ENCODE measurements around the gene CSMD2.

CSMD2 gene

DNA sequence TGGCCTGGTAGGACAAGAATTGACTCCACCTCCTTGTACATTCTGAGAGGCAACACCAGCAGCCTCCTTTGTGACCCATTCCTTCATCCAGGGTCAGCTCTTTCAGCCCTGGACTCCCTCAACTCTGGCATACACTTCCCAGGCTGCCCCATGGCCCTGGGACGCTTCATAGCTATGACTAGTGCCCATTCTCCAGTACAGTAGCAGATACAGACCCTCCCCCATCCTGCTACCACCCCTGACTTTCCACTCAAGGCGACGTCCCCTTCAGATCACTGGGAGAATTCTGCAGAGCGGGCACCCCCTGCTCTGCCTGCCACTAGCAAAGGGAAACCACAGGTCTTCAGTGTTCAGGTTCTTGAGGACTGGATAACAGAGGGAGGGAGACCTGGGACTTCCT is 400.9 kb downstream of the CSMD2 start:
- H2AK5ac ChIP-seq (ENCODE audit: low read length): no peak overlapping the region
- peaks cover 8% of the 10 kb centered on the region for H3K4me1 ChIP-seq (ENCODE audit: control insufficient read depth, low read depth, low read length)
- H3K79me1 ChIP-seq (ENCODE audit: low read length): no peaks in the 10 kb centered on the region
- no peak overlapping the region for H3K4me3 ChIP-seq (ENCODE audit: low read length)
- no peaks in the 10 kb centered on the region for H3K79me2 ChIP-seq (ENCODE audit: control insufficient read depth, insufficient read depth, low read length)
- H3K4ac ChIP-seq (ENCODE audit: low read depth, low read length): no peak overlapping the region
- H3K18ac ChIP-seq (ENCODE audit: low read length): no peak overlapping the region
- no peak overlapping the region for H3K27ac ChIP-seq (ENCODE audit: low read depth, low read length)
- DNase-seq: no peak
- H3K36me3 ChIP-seq (ENCODE audit: control insufficient read depth, insufficient read depth, low read length): no peaks in the 10 kb centered on the region
- no peak overlapping the region for H3K4me2 ChIP-seq (ENCODE audit: low read length)
- H3K27me3 ChIP-seq (ENCODE audit: insufficient read depth, low read length, poor library complexity): no peaks in the 10 kb centered on the region
- H3K56ac ChIP-seq (ENCODE audit: low read length): no peak overlapping the region
- no peak overlapping the region for H4K8ac ChIP-seq (ENCODE audit: low read depth, low read length)
- no peak overlapping the region for H2BK15ac ChIP-seq (replicated peaks; ENCODE audit: low read depth)
- no peak overlapping the region for H2BK120ac ChIP-seq (ENCODE audit: low read depth, low read length)
- no CpG with 5 or more reads among the region's 4 CpGs for WGBS (ENCODE audit: extremely low coverage, insufficient coverage, low lambda C conversion rate)
- no peak overlapping the region for H4K5ac ChIP-seq (ENCODE audit: low read length)
- no peak overlapping the region for H2BK5ac ChIP-seq (ENCODE audit: low read length)
- no peak overlapping the region for H3K23ac ChIP-seq (ENCODE audit: low read length)
- H3K9ac ChIP-seq (ENCODE audit: low read length): no peak overlapping the region

DNA sequence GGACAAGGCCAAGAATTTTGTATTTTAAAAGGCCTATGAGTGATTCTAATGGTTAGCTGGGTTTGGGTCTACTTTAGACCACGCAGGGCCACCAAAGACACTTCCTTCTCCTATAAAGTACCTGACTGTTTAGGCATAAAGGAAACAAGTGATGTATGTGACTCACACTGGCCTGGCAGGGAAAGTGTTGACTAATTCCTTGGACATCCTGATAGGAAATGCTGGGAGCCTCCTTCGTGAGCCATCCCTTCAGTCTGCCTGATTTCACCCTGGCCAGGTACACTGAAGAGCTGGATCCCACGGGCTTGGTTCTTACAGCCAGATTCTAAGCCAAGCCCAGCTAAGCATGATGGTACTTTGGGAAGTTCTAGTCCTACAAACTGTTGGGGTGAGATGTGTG is 401.6 kb downstream of the CSMD2 start:
- peak; percentile 22 for DNase-seq
- H3K9ac ChIP-seq (ENCODE audit: low read length): no peak overlapping the region
- no peak overlapping the region for H3K4me3 ChIP-seq (ENCODE audit: low read length)
- H3K27ac ChIP-seq (ENCODE audit: low read depth, low read length): no peak overlapping the region
- H3K79me2 ChIP-seq (ENCODE audit: control insufficient read depth, insufficient read depth, low read length): no peaks in the 10 kb centered on the region
- WGBS (ENCODE audit: extremely low coverage, insufficient coverage, low lambda C conversion rate): no CpG with 5 or more reads among the region's 3 CpGs
- no peaks in the 10 kb centered on the region for H3K27me3 ChIP-seq (ENCODE audit: insufficient read depth, low read length, poor library complexity)
- no peak overlapping the region for H2BK120ac ChIP-seq (ENCODE audit: low read depth, low read length)
- H3K4me1 ChIP-seq (ENCODE audit: control insufficient read depth, low read depth, low read length): peaks cover 1% of the 10 kb centered on the region
- H3K23ac ChIP-seq (ENCODE audit: low read length): no peak overlapping the region
- H4K5ac ChIP-seq (ENCODE audit: low read length): no peak overlapping the region
- H3K4me2 ChIP-seq (ENCODE audit: low read length): no peak overlapping the region
- no peak overlapping the region for H2AK5ac ChIP-seq (ENCODE audit: low read length)
- no peaks in the 10 kb centered on the region for H3K36me3 ChIP-seq (ENCODE audit: control insufficient read depth, insufficient read depth, low read length)
- no peaks in the 10 kb centered on the region for H3K79me1 ChIP-seq (ENCODE audit: low read length)
- H3K18ac ChIP-seq (ENCODE audit: low read length): no peak overlapping the region
- H4K8ac ChIP-seq (ENCODE audit: low read depth, low read length): no peak overlapping the region
- no peak overlapping the region for H3K56ac ChIP-seq (ENCODE audit: low read length)
- no peak overlapping the region for H2BK15ac ChIP-seq (replicated peaks; ENCODE audit: low read depth)
- H2BK5ac ChIP-seq (ENCODE audit: low read length): no peak overlapping the region
- H3K4ac ChIP-seq (ENCODE audit: low read depth, low read length): no peak overlapping the region

DNA sequence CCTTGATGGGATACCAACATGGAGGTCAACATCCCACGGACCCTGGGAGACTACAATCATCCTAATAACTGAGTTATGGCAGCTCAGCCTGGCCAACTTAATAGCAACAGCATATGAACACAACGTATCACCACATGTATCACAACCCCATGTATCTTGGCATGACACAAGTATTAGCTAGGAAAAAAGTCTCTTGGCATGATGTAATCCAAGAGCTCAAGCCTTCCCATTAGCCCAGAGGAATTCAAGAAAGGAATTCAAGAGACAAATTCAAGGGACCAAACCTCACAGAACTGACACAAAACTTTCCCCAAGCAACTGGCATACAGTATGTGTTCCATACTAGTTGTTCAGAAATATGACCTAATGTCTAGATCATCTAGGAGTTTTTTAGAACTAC is 402.1 kb downstream of the CSMD2 start:
- Histone ChIP-seq H3K4me1 (ENCODE audit: control insufficient read depth, low read depth, low read length) (no peaks in the 10 kb centered on the region), H3K27me3 (ENCODE audit: insufficient read depth, low read length, poor library complexity) (no peaks in the 10 kb centered on the region), H3K56ac (ENCODE audit: low read length) (no peak overlapping the region), H3K79me2 (ENCODE audit: control insufficient read depth, insufficient read depth, low read length) (no peaks in the 10 kb centered on the region), H2AK5ac (ENCODE audit: low read length) (no peak overlapping the region), H4K5ac (ENCODE audit: low read length) (no peak overlapping the region), H2BK15ac (replicated peaks; ENCODE audit: low read depth) (no peak overlapping the region), H3K27ac (ENCODE audit: low read depth, low read length) (no peak overlapping the region), H4K8ac (ENCODE audit: low read depth, low read length) (no peak overlapping the region), H3K4me2 (ENCODE audit: low read length) (no peak overlapping the region), H2BK5ac (ENCODE audit: low read length) (no peak overlapping the region), H3K18ac (ENCODE audit: low read length) (no peak overlapping the region), H3K36me3 (ENCODE audit: control insufficient read depth, insufficient read depth, low read length) (no peaks in the 10 kb centered on the region), H3K9ac (ENCODE audit: low read length) (no peak overlapping the region), H3K23ac (ENCODE audit: low read length) (no peak overlapping the region), H3K79me1 (ENCODE audit: low read length) (no peaks in the 10 kb centered on the region), H3K4me3 (ENCODE audit: low read length) (no peak overlapping the region), H3K4ac (ENCODE audit: low read depth, low read length) (no peak overlapping the region), H2BK120ac (ENCODE audit: low read depth, low read length) (no peak overlapping the region)
- no CpG with 5 or more reads among the region's 2 CpGs for WGBS (ENCODE audit: extremely low coverage, insufficient coverage, low lambda C conversion rate)
- DNase-seq: peak; percentile 20

DNA sequence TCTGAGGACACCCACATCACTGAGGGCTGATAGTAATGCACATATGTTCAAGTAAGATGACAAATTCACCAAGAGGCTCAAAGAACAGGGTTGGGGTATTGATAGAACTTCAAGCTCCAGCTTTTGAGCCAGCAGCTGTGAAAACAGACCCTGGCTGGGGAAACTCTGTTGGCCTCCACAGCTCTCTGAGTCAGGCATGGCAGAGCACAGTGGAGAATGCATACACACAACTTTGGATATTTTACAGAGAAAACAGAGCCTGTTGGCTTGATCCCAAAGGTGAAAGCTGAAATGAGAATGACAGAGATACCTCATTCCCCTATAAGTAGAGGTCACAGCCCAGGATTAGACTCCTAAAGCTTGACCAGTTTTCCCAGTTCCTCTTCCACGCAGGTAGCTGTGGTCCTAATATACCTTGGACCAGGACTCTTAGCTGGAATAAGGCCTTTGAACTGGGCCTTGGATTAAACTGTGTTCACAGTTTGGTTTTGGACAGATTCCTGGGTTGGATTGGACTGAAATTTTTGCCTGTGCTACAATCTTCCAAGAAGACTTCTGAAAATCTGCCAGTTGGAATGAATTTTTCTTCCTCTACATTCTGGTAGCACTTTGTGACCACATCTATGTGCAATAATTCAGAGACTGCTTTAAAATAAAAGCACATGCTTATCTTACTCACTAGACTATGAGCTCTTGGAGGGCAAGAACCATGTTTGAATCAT is 402.8 kb downstream of the CSMD2 start:
- Histone ChIP-seq H3K56ac (ENCODE audit: low read length) (no peak overlapping the region), H2BK120ac (ENCODE audit: low read depth, low read length) (no peak overlapping the region), H2AK5ac (ENCODE audit: low read length) (no peak overlapping the region), H3K27me3 (ENCODE audit: insufficient read depth, low read length, poor library complexity) (no peaks in the 10 kb centered on the region), H4K5ac (ENCODE audit: low read length) (no peak overlapping the region), H3K27ac (ENCODE audit: low read depth, low read length) (no peak overlapping the region), H3K79me2 (ENCODE audit: control insufficient read depth, insufficient read depth, low read length) (no peaks in the 10 kb centered on the region), H2BK15ac (replicated peaks; ENCODE audit: low read depth) (no peak overlapping the region), H4K8ac (ENCODE audit: low read depth, low read length) (no peak overlapping the region), H3K4ac (ENCODE audit: low read depth, low read length) (no peak overlapping the region), H3K4me1 (ENCODE audit: control insufficient read depth, low read depth, low read length) (no peaks in the 10 kb centered on the region), H3K23ac (ENCODE audit: low read length) (no peak overlapping the region), H3K4me3 (ENCODE audit: low read length) (no peak overlapping the region), H3K4me2 (ENCODE audit: low read length) (no peak overlapping the region), H3K79me1 (ENCODE audit: low read length) (no peaks in the 10 kb centered on the region), H3K36me3 (ENCODE audit: control insufficient read depth, insufficient read depth, low read length) (no peaks in the 10 kb centered on the region), H3K9ac (ENCODE audit: low read length) (no peak overlapping the region), H2BK5ac (ENCODE audit: low read length) (no peak overlapping the region), H3K18ac (ENCODE audit: low read length) (no peak overlapping the region)
- no CpG with 5 or more reads among the region's 1 CpG for WGBS (ENCODE audit: extremely low coverage, insufficient coverage, low lambda C conversion rate)
- no peak for DNase-seq

DNA sequence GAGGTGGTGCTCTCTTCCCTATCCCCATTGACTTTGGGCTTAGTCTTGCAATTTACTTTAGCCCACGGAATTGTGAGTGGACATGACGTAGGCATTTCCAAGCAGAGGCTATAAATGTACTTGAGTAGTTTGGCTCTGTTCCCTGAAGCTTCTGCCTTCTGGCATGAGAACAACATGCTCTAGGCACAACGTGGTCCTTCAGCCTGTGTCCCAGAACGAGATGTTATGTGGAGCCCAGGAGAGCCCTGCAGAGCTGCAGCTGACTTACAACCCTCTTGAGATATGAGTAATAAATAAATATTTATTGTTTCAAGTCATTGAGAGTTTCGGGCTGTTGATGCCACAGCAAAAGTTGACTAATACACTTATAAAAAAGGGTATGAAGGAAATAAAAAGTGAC is 406.3 kb downstream of the CSMD2 start:
- Histone ChIP-seq H3K4me2 (ENCODE audit: low read length) (no peak overlapping the region), H2BK5ac (ENCODE audit: low read length) (no peak overlapping the region), H2BK120ac (ENCODE audit: low read depth, low read length) (no peak overlapping the region), H3K4me1 (ENCODE audit: control insufficient read depth, low read depth, low read length) (no peaks in the 10 kb centered on the region), H3K27ac (ENCODE audit: low read depth, low read length) (no peak overlapping the region), H4K8ac (ENCODE audit: low read depth, low read length) (no peak overlapping the region), H2AK5ac (ENCODE audit: low read length) (no peak overlapping the region), H3K9ac (ENCODE audit: low read length) (no peak overlapping the region), H3K79me2 (ENCODE audit: control insufficient read depth, insufficient read depth, low read length) (no peaks in the 10 kb centered on the region), H3K23ac (ENCODE audit: low read length) (no peak overlapping the region), H4K5ac (ENCODE audit: low read length) (no peak overlapping the region), H3K4ac (ENCODE audit: low read depth, low read length) (no peak overlapping the region), H3K18ac (ENCODE audit: low read length) (no peak overlapping the region), H3K79me1 (ENCODE audit: low read length) (no peaks in the 10 kb centered on the region), H3K36me3 (ENCODE audit: control insufficient read depth, insufficient read depth, low read length) (no peaks in the 10 kb centered on the region), H3K4me3 (ENCODE audit: low read length) (no peak overlapping the region), H3K27me3 (ENCODE audit: insufficient read depth, low read length, poor library complexity) (no peaks in the 10 kb centered on the region), H3K56ac (ENCODE audit: low read length) (no peak overlapping the region), H2BK15ac (replicated peaks; ENCODE audit: low read depth) (no peak overlapping the region)
- DNase-seq: no peak
- WGBS (ENCODE audit: extremely low coverage, insufficient coverage, low lambda C conversion rate): no CpG with 5 or more reads among the region's 5 CpGs

Measured in mesendoderm (in vitro differentiated cells).